NB4 (cell line): ENCODE data around the gene C16orf92.

Source experiments
- DNase-seq: peaks from one replicate; pipeline ENCODE4 v3.0.0; 2010; ENCODE audit warnings: low read depth
- H3K4me3 ChIP-seq: one replicate; pipeline ENCODE4 v1.5.1; 2011; ENCODE audit warnings: mild to moderate bottlenecking, low read depth, low read length, moderate library complexity
- CTCF ChIP-seq: IDR thresholded peaks from one replicate; pipeline ENCODE4 v1.5.1; 2012; ENCODE audit warnings: low read depth, low read length
- MAX ChIP-seq: IDR thresholded peaks from 2 replicates; pipeline ENCODE4 v1.6.1; 2011; ENCODE audit warnings: low read depth, low read length
- MYC ChIP-seq: IDR thresholded peaks from 2 replicates; pipeline ENCODE4 v1.6.1; 2011; ENCODE audit warnings: low read depth, low read length
- POLR2A ChIP-seq: IDR thresholded peaks from 2 replicates; pipeline ENCODE4 v1.6.1; 2011; ENCODE audit warnings: mild to moderate bottlenecking; ENCODE audit not compliant: insufficient read length; ENCODE audit errors: extremely low read depth

The C16orf92 gene

GRCh38 chr16:29988346-29989075 is 34.5 kb upstream of the C16orf92 start:
- no peak for TF ChIP-seq MYC
- no peak for TF ChIP-seq CTCF
- TF ChIP-seq POLR2A = no peak
- TF ChIP-seq MAX = no peak
- DNase-seq = no peak
- H3K4me3 ChIP-seq = no peak overlapping the region

- H3K4me3 ChIP-seq = no peak overlapping the region
- TF ChIP-seq MYC (no peak), MAX (no peak)
- DNase-seq = no peak
These were observed 33.7 kb upstream of the C16orf92 start for GRCh38 chr16:29989111-29989858.

GRCh38 chr16:29990034-29990433 is 33.0 kb upstream of the C16orf92 start:
- H3K4me3 ChIP-seq = no peak overlapping the region
- TF ChIP-seq CTCF (no peak), MYC (no peak), POLR2A (no peak), MAX (no peak)
- DNase-seq = no peak

GRCh38 chr16:29990883-29991570 is 32.0 kb upstream of the C16orf92 start:
- TF ChIP-seq CTCF = no peak
- TF ChIP-seq MAX = no peak
- no peak for TF ChIP-seq POLR2A
- TF ChIP-seq MYC = no peak
- no peak overlapping the region for H3K4me3 ChIP-seq
- no peak for DNase-seq

- H3K4me3 ChIP-seq = no peak overlapping the region
- no peak for TF ChIP-seq MAX
- no peak for DNase-seq
These were observed 31.5 kb upstream of the C16orf92 start for GRCh38 chr16:29991571-29991904.

- H3K4me3 ChIP-seq = no peak overlapping the region
- no peak for TF ChIP-seq MYC
- no peak for TF ChIP-seq POLR2A
- no peak for TF ChIP-seq MAX
- no peak for TF ChIP-seq CTCF
- DNase-seq = no peak
These were observed 30.5 kb upstream of the C16orf92 start for GRCh38 chr16:29992344-29992967.
